ENCODE measurements around the gene LDLRAD1.
"Not testable (repeated sequence)": the region's sequence is repeated elsewhere in the genome, so short reads cannot be mapped to it uniquely, and the experiment has no call there.

Gene LDLRAD1

GRCh38 chr1:54016343-54017282, 1.4 kb downstream of the LDLRAD1 start:
- no peak for DNase-seq

- DNase-seq, result no peak
Observed at GRCh38 chr1:54014009-54014629, 3.9 kb downstream of the LDLRAD1 start.

GRCh38 chr1:54013393-54014008, 4.5 kb downstream of the LDLRAD1 start:
- no peak for DNase-seq

- DNase-seq, result no peak
Observed at GRCh38 chr1:54012863-54013262, 5.1 kb downstream of the LDLRAD1 start.

- no peak for DNase-seq
Observed at GRCh38 chr1:54012008-54012325, 6.0 kb downstream of the LDLRAD1 start.

- no peak for DNase-seq
Observed at GRCh38 chr1:54011316-54012007, 6.5 kb downstream of the LDLRAD1 start.

GRCh38 chr1:54010415-54011117, 7.4 kb downstream of the LDLRAD1 start:
- no peak for DNase-seq

- DNase-seq, result no peak
Observed at GRCh38 chr1:54009406-54009805, 8.6 kb downstream of the LDLRAD1 start.

GRCh38 chr1:54008876-54009275, 9.1 kb downstream of the LDLRAD1 start:
- DNase-seq, result no peak

GRCh38 chr1:54007613-54008012, 10.4 kb downstream of the LDLRAD1 start:
- DNase-seq, result no peak

- DNase-seq, result no peak
Observed at GRCh38 chr1:54006508-54006907, 11.5 kb downstream of the LDLRAD1 start.

GRCh38 chr1:54004481-54005049, 13.4 kb downstream of the LDLRAD1 start:
- DNase-seq, result no peak

- DNase-seq, result not testable (repeated sequence)
Observed at GRCh38 chr1:54003750-54004480, 14.1 kb downstream of the LDLRAD1 start.

GRCh38 chr1:54003249-54003646, 14.7 kb downstream of the LDLRAD1 start:
- no peak for DNase-seq

GRCh38 chr1:54002544-54003248, 15.3 kb downstream of the LDLRAD1 start:
- no peak for DNase-seq

- DNase-seq, result no peak
Observed at GRCh38 chr1:54001591-54001990, 16.4 kb downstream of the LDLRAD1 start.

- no peak for DNase-seq
Observed at GRCh38 chr1:53999920-54000319, 18.1 kb downstream of the LDLRAD1 start.

- DNase-seq, result no peak
Observed at GRCh38 chr1:53998223-53998622, 19.8 kb downstream of the LDLRAD1 start.

- no peak for DNase-seq
Observed at GRCh38 chr1:53995683-53996082, 22.3 kb downstream of the LDLRAD1 start.

- not testable (repeated sequence) for DNase-seq
Observed at GRCh38 chr1:53994516-53994915, 23.5 kb downstream of the LDLRAD1 start.
